Lower leg skin (tissue), 3 donors: ENCODE data around the gene SLC30A5.

ENCODE experiments used
- POLR2A ChIP-seq, 2 donors: fragments of 450-650 bp; IDR thresholded peaks; one replicate each; pipeline ENCODE4 v1.6.1; 2016 to 2017; ENCODE audit warnings: antibody characterized with exemption in 2 of 2, mild to moderate bottlenecking in 1 of 2, moderate library complexity in 1 of 2
- TF ChIP-seq, protein P1 (sequence below), 3 donors: fragments of 450-650 bp; IDR thresholded peaks; one replicate each; pipeline ENCODE4 v1.5.1; 2016; ENCODE audit warnings: antibody characterized with exemption in 3 of 3, mild to moderate bottlenecking in 3 of 3, moderate library complexity in 2 of 3

DNA sequence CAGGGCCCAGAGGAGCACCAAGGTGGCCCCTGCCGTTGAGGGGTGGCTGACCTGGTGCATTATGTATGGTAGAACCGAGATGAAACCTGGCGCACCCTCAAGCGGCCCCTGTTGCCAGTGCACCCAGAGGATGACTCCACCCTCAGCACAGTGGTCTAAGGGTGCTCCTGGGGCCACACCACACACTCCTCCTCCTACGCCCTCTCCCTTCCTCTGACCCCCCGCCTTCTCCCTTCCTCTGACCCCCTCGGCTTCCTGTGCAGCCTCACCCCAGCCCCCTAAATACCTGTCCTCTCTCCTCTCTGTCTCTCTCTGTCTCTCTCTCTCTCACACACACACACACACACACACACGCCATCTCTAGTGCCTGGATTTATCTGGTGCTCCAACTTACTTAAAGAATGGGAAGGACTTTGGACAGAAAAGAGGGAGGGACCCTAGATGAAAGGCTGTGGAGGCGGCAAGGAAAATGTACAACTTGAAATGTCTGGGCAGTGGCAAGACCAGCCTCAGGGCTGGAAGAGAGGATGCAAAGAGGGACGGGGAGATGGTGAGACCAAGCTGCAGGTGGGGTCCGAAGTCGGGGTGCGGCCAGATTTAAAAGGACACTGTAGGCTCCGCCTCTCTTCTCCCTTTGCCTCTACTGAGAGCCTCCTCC lies 18.2 kb upstream of the SLC30A5 start:
- TF ChIP-seq, protein P1, sequence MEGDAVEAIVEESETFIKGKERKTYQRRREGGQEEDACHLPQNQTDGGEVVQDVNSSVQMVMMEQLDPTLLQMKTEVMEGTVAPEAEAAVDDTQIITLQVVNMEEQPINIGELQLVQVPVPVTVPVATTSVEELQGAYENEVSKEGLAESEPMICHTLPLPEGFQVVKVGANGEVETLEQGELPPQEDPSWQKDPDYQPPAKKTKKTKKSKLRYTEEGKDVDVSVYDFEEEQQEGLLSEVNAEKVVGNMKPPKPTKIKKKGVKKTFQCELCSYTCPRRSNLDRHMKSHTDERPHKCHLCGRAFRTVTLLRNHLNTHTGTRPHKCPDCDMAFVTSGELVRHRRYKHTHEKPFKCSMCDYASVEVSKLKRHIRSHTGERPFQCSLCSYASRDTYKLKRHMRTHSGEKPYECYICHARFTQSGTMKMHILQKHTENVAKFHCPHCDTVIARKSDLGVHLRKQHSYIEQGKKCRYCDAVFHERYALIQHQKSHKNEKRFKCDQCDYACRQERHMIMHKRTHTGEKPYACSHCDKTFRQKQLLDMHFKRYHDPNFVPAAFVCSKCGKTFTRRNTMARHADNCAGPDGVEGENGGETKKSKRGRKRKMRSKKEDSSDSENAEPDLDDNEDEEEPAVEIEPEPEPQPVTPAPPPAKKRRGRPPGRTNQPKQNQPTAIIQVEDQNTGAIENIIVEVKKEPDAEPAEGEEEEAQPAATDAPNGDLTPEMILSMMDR (IDR thresholded peaks at IDR 0.05): no peak
- TF ChIP-seq POLR2A (IDR thresholded peaks at IDR 0.05): no peak
